ENCODE results near the gene ARHGAP4.

ARHGAP4 gene

GRCh38 chrX:153925739-153926551, at the start of gene ARHGAP4:
Gene ARHGAP4, minus strand, starts transcription at chrX:153926264. Its CDS starts 62 bp downstream, at chrX:153926202.
- ATAC-seq (replicated peaks): peak; percentile 10 to 32
- H3K4me3 Mint-ChIP-seq: peak within 1 kb of the TSS; percentile 94 to 95

GRCh38 chrX:153974726-153975286, 48.7 kb upstream of the ARHGAP4 start:
- H3K36me3 Mint-ChIP-seq: peaks cover 10 to 18% of the 10 kb centered on the region in 2 donors
- DNase-seq (no peak), ATAC-seq (replicated peaks) (no peak)
- no peaks in the 10 kb centered on the region for H3K27me3 Mint-ChIP-seq
- no peaks in the 10 kb centered on the region for H3K9me3 Mint-ChIP-seq
- H3K4me3 Mint-ChIP-seq: peak overlapping the region in 1 of 2 donors; percentile 46
- peaks cover 16 to 17% of the 10 kb centered on the region in 2 donors for H3K4me1 Mint-ChIP-seq
- peak overlapping the region; percentile 96 for H3K27ac Mint-ChIP-seq

More at GRCh38 chrX:153925739-153926551, at the start of gene ARHGAP4:
- no peaks in the 10 kb centered on the region for H3K9me3 Mint-ChIP-seq
- H3K4me1 Mint-ChIP-seq: peaks cover 44 to 70% of the 10 kb centered on the region in 2 donors
- DNase-seq: peak; percentile 61
- no peaks in the 10 kb centered on the region for H3K27me3 Mint-ChIP-seq
- peaks cover 14 to 46% of the 10 kb centered on the region in 2 donors for H3K36me3 Mint-ChIP-seq
- peak within 1 kb of the TSS; percentile 100 for H3K27ac Mint-ChIP-seq

DNA sequence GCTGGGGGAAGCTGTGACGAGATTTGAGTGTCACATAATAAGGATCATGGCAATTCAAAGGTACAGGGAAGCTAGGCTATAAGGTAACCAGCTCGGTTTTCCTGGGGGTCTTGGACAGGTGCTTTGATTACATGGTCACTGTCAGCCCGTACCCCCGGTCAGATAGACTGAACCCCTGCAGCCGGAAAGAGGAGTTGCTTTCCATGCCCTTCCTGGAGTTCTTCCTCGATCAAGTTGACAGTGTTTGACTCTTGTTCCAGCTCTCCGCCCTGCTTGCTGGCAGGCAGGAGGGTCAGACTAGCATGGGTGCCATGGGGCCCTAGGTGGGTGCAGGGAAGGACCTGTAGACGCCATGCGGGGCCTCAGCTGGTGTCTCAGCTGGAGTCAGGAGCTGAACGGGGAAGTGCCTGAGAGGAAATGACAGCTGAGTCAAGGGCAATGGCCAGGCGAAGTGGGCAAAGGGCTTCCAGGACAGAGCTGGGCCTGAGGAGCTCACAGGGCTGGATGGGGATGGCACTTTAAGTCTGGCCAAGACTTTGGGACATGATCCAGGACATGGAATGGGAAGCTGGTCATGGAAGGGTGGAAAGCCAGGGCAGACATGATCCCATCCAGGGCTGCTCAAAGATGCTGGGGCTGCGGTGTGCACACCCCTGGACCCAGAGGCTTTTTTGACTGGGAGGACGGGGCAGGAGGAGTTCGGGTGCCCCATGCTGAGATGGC, 48.1 kb upstream of the ARHGAP4 start:
- Mint-ChIP-seq H3K36me3 (peaks cover 15 to 25% of the 10 kb centered on the region in 2 donors), H3K27ac (peak overlapping the region; percentile 96), H3K27me3 (no peaks in the 10 kb centered on the region), H3K4me3 (peak overlapping the region; percentile 46 to 86), H3K4me1 (peaks cover 20 to 23% of the 10 kb centered on the region in 2 donors), H3K9me3 (no peaks in the 10 kb centered on the region)
- ATAC-seq (replicated peaks): no peak
- no peak for DNase-seq

- Mint-ChIP-seq H3K27me3 (no peaks in the 10 kb centered on the region), H3K9me3 (no peaks in the 10 kb centered on the region), H3K4me3 (peak overlapping the region; percentile 84 to 86), H3K36me3 (peaks cover 18 to 29% of the 10 kb centered on the region in 2 donors), H3K27ac (peak overlapping the region; percentile 96), H3K4me1 (peaks cover 22 to 28% of the 10 kb centered on the region in 2 donors)
- ATAC-seq (replicated peaks): no peak
- DNase-seq: no peak
These were observed 47.3 kb upstream of the ARHGAP4 start for GRCh38 chrX:153973127-153974002.

DNA sequence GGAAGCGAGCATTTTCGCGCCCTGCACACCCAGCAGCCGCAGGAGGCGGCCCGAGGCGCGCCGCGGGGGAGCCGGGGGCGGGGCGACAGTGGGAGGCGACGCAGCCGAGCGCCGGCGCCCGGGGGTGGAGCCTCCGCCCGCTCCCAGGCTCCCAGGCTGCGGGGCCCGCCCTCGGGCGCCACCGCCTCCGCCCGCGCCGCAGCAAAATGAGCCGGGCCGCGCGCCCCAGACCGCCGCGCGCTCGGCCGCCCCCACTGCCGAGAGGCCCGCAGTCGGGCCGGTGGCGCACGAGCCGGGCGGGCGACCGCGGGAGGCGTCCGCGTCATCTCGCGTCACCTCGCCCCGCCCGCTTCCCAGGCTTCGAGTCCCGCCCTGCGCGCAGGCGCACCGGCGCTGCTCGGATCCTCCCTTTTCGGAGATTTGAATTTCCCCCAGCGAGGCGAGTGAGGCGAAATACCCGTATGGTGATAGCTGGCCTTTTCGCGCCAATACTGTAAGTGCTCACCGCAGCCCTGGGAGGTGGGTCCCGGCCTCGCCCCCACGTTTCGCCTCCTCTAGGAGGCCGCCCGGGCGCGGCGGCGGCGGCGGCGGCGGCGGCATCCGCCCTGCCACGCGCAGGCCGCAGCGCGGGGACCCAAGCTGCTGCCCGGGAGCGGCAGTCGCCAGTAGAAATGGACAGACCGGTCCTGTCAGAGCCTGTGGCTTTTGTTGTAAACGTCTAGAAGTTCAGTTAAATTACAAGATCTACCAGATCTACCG, 46.5 kb upstream of the ARHGAP4 start, which contains the start of gene TMEM187:
Gene TMEM187, plus strand, starts transcription at position 387 of the 759 bp plus-strand sequence. CDS start 9,309 bp downstream, outside the sequence.
- Mint-ChIP-seq H3K9me3 (no peaks in the 10 kb centered on the region), H3K27ac (peak within 1 kb of the TSS; percentile 100), H3K36me3 (peaks cover 21 to 37% of the 10 kb centered on the region in 2 donors), H3K27me3 (no peaks in the 10 kb centered on the region), H3K4me1 (peaks cover 29 to 36% of the 10 kb centered on the region in 2 donors), H3K4me3 (peak within 1 kb of the TSS; percentile 98 to 100)
- DNase-seq (peak; percentile 88), ATAC-seq (replicated peaks) (peak; percentile 53 to 58)

GRCh38 chrX:153971450-153972367, 45.6 kb upstream of the ARHGAP4 start, which contains the start of gene HCFC1:
Gene HCFC1, minus strand, starts transcription at chrX:153971818. Its CDS starts 978 bp downstream, at chrX:153970840.
- ATAC-seq (replicated peaks): peak; percentile 51 to 57
- peaks cover 26 to 42% of the 10 kb centered on the region in 2 donors for H3K36me3 Mint-ChIP-seq
- H3K4me1 Mint-ChIP-seq: peaks cover 34 to 42% of the 10 kb centered on the region in 2 donors
- DNase-seq: peak; percentile 89
- no peaks in the 10 kb centered on the region for H3K27me3 Mint-ChIP-seq
- no peaks in the 10 kb centered on the region for H3K9me3 Mint-ChIP-seq
- peak within 1 kb of the TSS; percentile 98 to 100 for H3K4me3 Mint-ChIP-seq
- H3K27ac Mint-ChIP-seq: peak within 1 kb of the TSS; percentile 100

DNA sequence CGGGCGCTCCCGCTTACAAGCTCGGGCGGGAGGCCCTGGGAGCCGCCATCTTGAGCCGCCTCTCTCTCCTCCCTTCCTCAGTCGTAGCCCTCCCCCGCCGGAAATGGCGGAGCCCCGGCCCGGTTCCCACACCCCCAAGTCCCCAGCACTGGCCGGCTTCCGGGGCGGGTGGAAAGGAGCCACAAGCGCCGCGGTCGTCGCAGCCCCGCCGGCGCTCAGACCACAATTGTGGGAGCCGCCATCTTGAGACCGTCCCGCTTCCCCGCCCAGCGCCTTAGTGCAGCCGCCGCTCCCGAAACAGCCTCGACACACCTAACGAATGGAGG, 45.0 kb upstream of the ARHGAP4 start:
- Mint-ChIP-seq H3K9me3 (no peaks in the 10 kb centered on the region), H3K4me1 (peaks cover 39 to 45% of the 10 kb centered on the region in 2 donors), H3K4me3 (peak overlapping the region; percentile 98 to 100), H3K27ac (peak overlapping the region; percentile 100), H3K36me3 (peaks cover 26 to 47% of the 10 kb centered on the region in 2 donors), H3K27me3 (no peaks in the 10 kb centered on the region)
- ATAC-seq (replicated peaks) (peak; percentile 61 to 62), DNase-seq (peak; percentile 84)

- Mint-ChIP-seq H3K4me1 (peaks cover 39 to 50% of the 10 kb centered on the region in 2 donors), H3K36me3 (peaks cover 26 to 49% of the 10 kb centered on the region in 2 donors), H3K9me3 (no peaks in the 10 kb centered on the region), H3K4me3 (peak overlapping the region; percentile 98 to 100), H3K27ac (peak overlapping the region; percentile 100), H3K27me3 (no peaks in the 10 kb centered on the region)
- DNase-seq: no peak
- ATAC-seq (replicated peaks): peak; percentile 1 to 6
These were observed 44.5 kb upstream of the ARHGAP4 start for GRCh38 chrX:153970357-153971123.

GRCh38 chrX:153969904-153970356, 43.9 kb upstream of the ARHGAP4 start:
- ATAC-seq (replicated peaks) (no peak), DNase-seq (no peak)
- Mint-ChIP-seq H3K36me3 (peaks cover 28 to 52% of the 10 kb centered on the region in 2 donors), H3K4me3 (peak overlapping the region; percentile 98 to 100), H3K27ac (peak overlapping the region; percentile 90), H3K4me1 (peaks cover 42 to 53% of the 10 kb centered on the region in 2 donors), H3K9me3 (no peaks in the 10 kb centered on the region), H3K27me3 (no peaks in the 10 kb centered on the region)

GRCh38 chrX:153969125-153969903, 43.2 kb upstream of the ARHGAP4 start:
- peak overlapping the region; percentile 90 for H3K27ac Mint-ChIP-seq
- peaks cover 35 to 47% of the 10 kb centered on the region in 2 donors for H3K4me1 Mint-ChIP-seq
- DNase-seq: no peak

GRCh38 chrX:153968754-153969124, 42.7 kb upstream of the ARHGAP4 start:
- H3K27ac Mint-ChIP-seq: peak overlapping the region; percentile 90
- DNase-seq: no peak

More at GRCh38 chrX:153969125-153969903, 43.2 kb upstream of the ARHGAP4 start:
- ATAC-seq (replicated peaks): no peak
- H3K27me3 Mint-ChIP-seq: no peaks in the 10 kb centered on the region
- H3K36me3 Mint-ChIP-seq: peaks cover 28 to 46% of the 10 kb centered on the region in 2 donors
- peak overlapping the region; percentile 98 to 100 for H3K4me3 Mint-ChIP-seq
- H3K9me3 Mint-ChIP-seq: no peaks in the 10 kb centered on the region

More at GRCh38 chrX:153968754-153969124, 42.7 kb upstream of the ARHGAP4 start:
- no peaks in the 10 kb centered on the region for H3K27me3 Mint-ChIP-seq
- peaks cover 30 to 41% of the 10 kb centered on the region in 2 donors for H3K4me1 Mint-ChIP-seq
- no peaks in the 10 kb centered on the region for H3K9me3 Mint-ChIP-seq
- no peak for ATAC-seq (replicated peaks)
- H3K4me3 Mint-ChIP-seq: peak overlapping the region; percentile 98 to 100
- peaks cover 27 to 43% of the 10 kb centered on the region in 2 donors for H3K36me3 Mint-ChIP-seq

All from stimulated activated naive B cell treated with anti-CD40 and anti-IgM and Interleukin-4, amounts not matched to agents 10 μg/mL and 1 μg/mL and 100 μg/mL, for 72 hours (primary cell).